IMR-90 (cell line): ENCODE data around the gene GPAM. TPM values are rescaled to one million over a fixed set of nuclear protein-coding genes. Genes with fewer than 3 reads are reported as not detected.
A peak's percentile ranks its signal among the peaks of the same experiment; 100 is the strongest.

ENCODE experiments used
- ATAC-seq: fragments of 200-7000 bp; cut with Tn5 transposase; 2 replicates; pipeline ENCODE4 v1.9.1; 2020; ENCODE audit warnings: low read depth, mild to moderate bottlenecking, moderate library complexity
- BruUV-seq: library from RNA; stranded (reverse); fragments of 400-500 nt; replicated peaks from 2 replicates; lab custom pipeline; 2021; lab: Mats Ljungman, UMichigan
- CTCF ChIA-PET: fragments of 300-600 bp; formaldehyde crosslinking; extraction: SDS; loops from one replicate; lab custom pipeline; 2021; ENCODE audit warnings: antibody characterized with exemption; lab: Yijun Ruan, JAX
- POLR2A ChIA-PET: fragments of 300-600 bp; sonication (Branson Sonifier 250); formaldehyde crosslinking; loops from one replicate; lab custom pipeline; 2022; ENCODE audit warnings: antibody characterized with exemption; ENCODE audit not compliant: unreplicated experiment; lab: Charles Lee
- DNase-seq: peaks from one replicate; pipeline ENCODE4 v3.0.0; 2013
- H2AFZ ChIP-seq: replicated peaks from 2 replicates; pipeline ENCODE3; 2013; ENCODE audit warnings: low read length, mild to moderate bottlenecking; ENCODE audit not compliant: poor library complexity
- H2AK5ac ChIP-seq: 2 replicates; pipeline ENCODE4 v1.6.1; 2013; ENCODE audit warnings: low read depth, low read length, inconsistent platforms
- H2AK9ac ChIP-seq: replicated peaks from 2 replicates; pipeline ENCODE3; 2013; ENCODE audit warnings: mild to moderate bottlenecking, low read depth, low read length, moderate library complexity; ENCODE audit not compliant: poor library complexity
- H2BK120ac ChIP-seq: 2 replicates; pipeline ENCODE4 v1.6.1; 2013; ENCODE audit warnings: low read depth, low read length, inconsistent platforms
- H2BK15ac ChIP-seq: 3 replicates; pipeline ENCODE4 v1.6.1; 2013; ENCODE audit warnings: low read depth, low read length, inconsistent platforms
- H2BK20ac ChIP-seq: 2 replicates; pipeline ENCODE4 v1.6.1; 2013; ENCODE audit warnings: low read depth, mild to moderate bottlenecking, inconsistent platforms, low read length, moderate library complexity
- H2BK5ac ChIP-seq: 2 replicates; pipeline ENCODE4 v1.6.1; 2013; ENCODE audit warnings: mild to moderate bottlenecking, low read depth, low read length, inconsistent platforms; ENCODE audit not compliant: poor library complexity, severe bottlenecking
- H3K14ac ChIP-seq: replicated peaks from 2 replicates; pipeline ENCODE4 v1.6.1; 2013; ENCODE audit warnings: low read depth, low read length, inconsistent platforms
- H3K18ac ChIP-seq: 2 replicates; pipeline ENCODE4 v1.6.1; 2013; ENCODE audit warnings: low read depth, low read length, control low read depth
- H3K23ac ChIP-seq: 2 replicates; pipeline ENCODE4 v1.6.1; 2013; ENCODE audit warnings: low read depth, low read length, inconsistent platforms
- H3K27ac ChIP-seq: 2 replicates; pipeline ENCODE4 v1.5.1; 2013; ENCODE audit warnings: mild to moderate bottlenecking, control low read depth, low read length; ENCODE audit not compliant: insufficient read depth
- H3K27me3 ChIP-seq: 2 replicates; pipeline ENCODE4 v1.6.1; 2013; ENCODE audit warnings: low read length; ENCODE audit not compliant: control insufficient read depth, insufficient read depth
- H3K36me3 ChIP-seq: 2 replicates; pipeline ENCODE4 v1.6.1; 2013; ENCODE audit warnings: low read length, mixed read lengths; ENCODE audit not compliant: control insufficient read depth, insufficient read depth
- H3K4ac ChIP-seq: 2 replicates; pipeline ENCODE4 v1.6.1; 2013; ENCODE audit warnings: low read depth, low read length, inconsistent platforms
- H3K4me1 ChIP-seq: 2 replicates; pipeline ENCODE4 v1.6.1; 2013; ENCODE audit warnings: low read length, mixed read lengths; ENCODE audit not compliant: control insufficient read depth, insufficient read depth
- H3K4me2 ChIP-seq: 2 replicates; pipeline ENCODE4 v1.6.1; 2013; ENCODE audit warnings: low read depth, mild to moderate bottlenecking, control low read depth, low read length, moderate library complexity
- H3K4me3 ChIP-seq: 2 replicates; pipeline ENCODE4 v1.5.1; 2013; ENCODE audit warnings: low read depth, mild to moderate bottlenecking, control low read depth, low read length, moderate library complexity; ENCODE audit not compliant: insufficient read depth
- H3K56ac ChIP-seq: 2 replicates; pipeline ENCODE4 v1.6.1; 2013; ENCODE audit warnings: low read length, inconsistent platforms; ENCODE audit not compliant: insufficient read depth; ENCODE audit errors: extremely low read depth
- H3K79me1 ChIP-seq, 2 experiments: 2 replicates each; pipeline ENCODE4 v1.6.1; 2013; ENCODE audit warnings: low read length in 2 of 2, inconsistent platforms in 1 of 2, low read depth in 1 of 2
- H3K9ac ChIP-seq: 2 replicates; pipeline ENCODE4 v1.6.1; 2013; ENCODE audit warnings: low read depth, low read length, control low read depth
- H3K9me1 ChIP-seq: 2 replicates; pipeline ENCODE4 v1.6.1; 2013; ENCODE audit warnings: low read length, inconsistent platforms; ENCODE audit not compliant: insufficient read depth
- H3K9me3 ChIP-seq: 2 replicates; pipeline ENCODE4 v1.6.1; 2013; ENCODE audit warnings: low read length; ENCODE audit not compliant: control insufficient read depth, insufficient read depth
- H4K20me1 ChIP-seq: 2 replicates; pipeline ENCODE4 v1.6.1; 2013; ENCODE audit warnings: low read length, inconsistent platforms; ENCODE audit not compliant: insufficient read depth
- H4K5ac ChIP-seq: 2 replicates; pipeline ENCODE4 v1.6.1; 2013; ENCODE audit warnings: mild to moderate bottlenecking, low read depth, low read length, control low read depth
- H4K8ac ChIP-seq, 2 experiments: 2 replicates each; pipeline ENCODE4 v1.6.1; 2013; ENCODE audit warnings: low read depth in 2 of 2, low read length in 2 of 2, control low read depth in 1 of 2, inconsistent platforms in 1 of 2
- H4K91ac ChIP-seq: 2 replicates; pipeline ENCODE4 v1.6.1; 2013; ENCODE audit warnings: low read depth, low read length, inconsistent platforms; ENCODE audit not compliant: insufficient read depth
- CEBPB ChIP-seq: IDR thresholded peaks from 2 replicates; pipeline ENCODE4 v1.6.1; 2012; ENCODE audit warnings: low read depth, low read length, improper control_type of control experiment
- CTCF ChIP-seq: conservative IDR thresholded peaks from 2 replicates; pipeline ENCODE4 v1.5.1; 2012; ENCODE audit warnings: mild to moderate bottlenecking, low read depth, low read length, improper control_type of control experiment
- FOS ChIP-seq: fragments of 150-350 bp; IDR thresholded peaks from 2 replicates; pipeline ENCODE4 v1.6.1; 2016; ENCODE audit warnings: low read depth, low read length
- NFE2L2 ChIP-seq: fragments of 150-350 bp; IDR thresholded peaks from 2 replicates; pipeline ENCODE4 v1.6.1; 2016; ENCODE audit warnings: low read depth, mild to moderate bottlenecking, low read length
- POLR2A ChIP-seq: IDR thresholded peaks from 2 replicates; pipeline ENCODE4 v1.6.1; 2012; ENCODE audit warnings: mild to moderate bottlenecking, low read depth, low read length
- RAD21 ChIP-seq: IDR thresholded peaks from 2 replicates; pipeline ENCODE4 v1.6.1; 2012; ENCODE audit warnings: low read length, improper control_type of control experiment
- SMC3 ChIP-seq: fragments of 150-350 bp; IDR thresholded peaks from 2 replicates; pipeline ENCODE4 v1.6.1; 2016; ENCODE audit warnings: low read depth, mild to moderate bottlenecking, antibody characterized with exemption, low read length, moderate library complexity
- USF2 ChIP-seq: fragments of 150-350 bp; IDR thresholded peaks from 2 replicates; pipeline ENCODE4 v1.6.1; 2017; ENCODE audit warnings: mild to moderate bottlenecking, antibody characterized with exemption, low read length, low read depth
- WGBS, 2 experiments: methylation state at CpG; one replicate each; pipeline versions ENCODE4 v1.1.5 to v1.1.7; 2013; ENCODE audit warnings: missing lambda C conversion rate in 2 of 2; ENCODE audit not compliant: insufficient read length in 1 of 2; ENCODE audit errors: extremely low coverage in 2 of 2; 5-methylcytosine and 5-hydroxymethylcytosine counted together
- dilution Hi-C: fragments of 300-500 bp; cut with HindIII; formaldehyde crosslinking; loops from one replicate; pipeline ENCODE4 v1.14.3; 2018; ENCODE audit warnings: low sequenced_read_pairs; ENCODE audit not compliant: unreplicated experiment
- in situ Hi-C: fragments of 300-500 bp; cut with MboI; formaldehyde crosslinking; loops from 3 replicates; pipeline ENCODE4 v1.14.3; 2019; ENCODE audit warnings: low sequenced_read_pairs, inconsistent platforms, mixed read lengths
- intact Hi-C: fragments of 100-400 bp; cut with micrococcal nuclease; formaldehyde crosslinking; loops from 2 replicates; pipeline ENCODE4 v1.10.0; 2022
- polyA plus RNA-seq, 3 experiments: library from polyadenylated mRNA; depleted of rRNA; stranded (reverse); fragments of >200 nt; gene quantifications; 2 replicates each; pipeline ENCODE4 v1.2.3, GENCODE V29; 2012; ENCODE audit warnings: low replicate concordance in 1 of 3
- total RNA-seq: library from RNA; depleted of rRNA; stranded (reverse); fragments of >200 nt; gene quantifications from 2 replicates; pipeline ENCODE4 v1.2.3, GENCODE V29; 2012

The GPAM gene
- total and polyA plus RNA-seq, 2 of the 4 experiments (the other 2 are of a cell fraction) = 3.5 to 11.5 TPM

- H4K20me1 ChIP-seq = no peaks in the 10 kb centered on the region
- 0% methylated on average over 3 of the region's 12 CpGs; no CpG with 5 or more reads in 1 of the 2 experiments for WGBS, 2 experiments
- dilution Hi-C loops = no loop called here
- ATAC-seq (peak; percentile 92), DNase-seq (peak; percentile 18)
- H4K8ac ChIP-seq = no peak overlapping the region
- intact Hi-C loops = loop anchor here (1.0 kb wide), 1 partner anchor 198 kb away; no protein-coding TSS in a partner anchor
- no peak overlapping the region for H3K18ac ChIP-seq
- no peak overlapping the region for H3K27ac ChIP-seq
- no peaks in the 10 kb centered on the region for H3K9me3 ChIP-seq
- no peak overlapping the region for H4K5ac ChIP-seq
- in situ Hi-C loops = no loop called here
- H3K14ac ChIP-seq = no peak overlapping the region
- H2BK20ac ChIP-seq = no peak overlapping the region
- H2AFZ ChIP-seq = peak overlapping the region; percentile 35
- ChIA-PET POLR2A (no interaction called here), CTCF (interaction anchor here (2.2 kb wide), 1 partner anchor 22 kb away, joined by 6 read pairs; no protein-coding TSS in a partner anchor)
- BruUV-seq = no TSS peak
- H3K4me2 ChIP-seq = no peak overlapping the region
- H2AK5ac ChIP-seq = no peak overlapping the region
- H3K4me3 ChIP-seq = no peak overlapping the region
- no peak overlapping the region for H3K56ac ChIP-seq
- H4K91ac ChIP-seq = no peak overlapping the region
- no peak overlapping the region for H2BK5ac ChIP-seq
- H3K23ac ChIP-seq = no peak overlapping the region
- H3K9ac ChIP-seq = no peak overlapping the region
- no peaks in the 10 kb centered on the region for H3K9me1 ChIP-seq
- TF ChIP-seq POLR2A = no peak
- peak; percentile 46 for TF ChIP-seq RAD21
- no peak for TF ChIP-seq CEBPB
- TF ChIP-seq USF2 = no peak
- TF ChIP-seq SMC3 = peak; percentile 41
- TF ChIP-seq FOS = no peak
- TF ChIP-seq NFE2L2 = no peak
- TF ChIP-seq CTCF = peak; percentile 60
- H2BK15ac ChIP-seq = no peak overlapping the region
- H2BK120ac ChIP-seq = no peak overlapping the region
- no peak overlapping the region for H2AK9ac ChIP-seq
- H3K27me3 ChIP-seq = no peaks in the 10 kb centered on the region
- no peaks in the 10 kb centered on the region for H3K4me1 ChIP-seq
- H3K4ac ChIP-seq = no peak overlapping the region
- H3K36me3 ChIP-seq = no peaks in the 10 kb centered on the region
- no peaks in the 10 kb centered on the region for H3K79me1 ChIP-seq
Measured at GRCh38 chr10:112115781-112116385, 67.7 kb downstream of the GPAM start.
